Measurements from ENCODE around the gene PRUNE2.

PRUNE2 gene

GRCh38 chr9:76652894-76653293 is 253.0 kb downstream of the PRUNE2 start:
- TF ChIP-seq, protein P1, sequence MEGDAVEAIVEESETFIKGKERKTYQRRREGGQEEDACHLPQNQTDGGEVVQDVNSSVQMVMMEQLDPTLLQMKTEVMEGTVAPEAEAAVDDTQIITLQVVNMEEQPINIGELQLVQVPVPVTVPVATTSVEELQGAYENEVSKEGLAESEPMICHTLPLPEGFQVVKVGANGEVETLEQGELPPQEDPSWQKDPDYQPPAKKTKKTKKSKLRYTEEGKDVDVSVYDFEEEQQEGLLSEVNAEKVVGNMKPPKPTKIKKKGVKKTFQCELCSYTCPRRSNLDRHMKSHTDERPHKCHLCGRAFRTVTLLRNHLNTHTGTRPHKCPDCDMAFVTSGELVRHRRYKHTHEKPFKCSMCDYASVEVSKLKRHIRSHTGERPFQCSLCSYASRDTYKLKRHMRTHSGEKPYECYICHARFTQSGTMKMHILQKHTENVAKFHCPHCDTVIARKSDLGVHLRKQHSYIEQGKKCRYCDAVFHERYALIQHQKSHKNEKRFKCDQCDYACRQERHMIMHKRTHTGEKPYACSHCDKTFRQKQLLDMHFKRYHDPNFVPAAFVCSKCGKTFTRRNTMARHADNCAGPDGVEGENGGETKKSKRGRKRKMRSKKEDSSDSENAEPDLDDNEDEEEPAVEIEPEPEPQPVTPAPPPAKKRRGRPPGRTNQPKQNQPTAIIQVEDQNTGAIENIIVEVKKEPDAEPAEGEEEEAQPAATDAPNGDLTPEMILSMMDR (IDR thresholded peaks at IDR 0.05; ENCODE audit: low read depth, low read length, missing control alignments): no peak
- in situ Hi-C loops (cut with HindIII; ENCODE audit: low sequenced_read_pairs): no loop called here
- H3K4me3 ChIP-seq (ENCODE audit: low read depth, low read length): no peak overlapping the region
- no peak for DNase-seq (ENCODE audit: low read depth)

GRCh38 chr9:76651119-76651705 is 254.7 kb downstream of the PRUNE2 start:
- TF ChIP-seq, protein P1 (IDR thresholded peaks at IDR 0.05; ENCODE audit: low read depth, low read length, missing control alignments): no peak
- in situ Hi-C loops (cut with HindIII; ENCODE audit: low sequenced_read_pairs): no loop called here
- DNase-seq (ENCODE audit: low read depth): no peak
- H3K4me3 ChIP-seq (ENCODE audit: low read depth, low read length): no peak overlapping the region

DNA sequence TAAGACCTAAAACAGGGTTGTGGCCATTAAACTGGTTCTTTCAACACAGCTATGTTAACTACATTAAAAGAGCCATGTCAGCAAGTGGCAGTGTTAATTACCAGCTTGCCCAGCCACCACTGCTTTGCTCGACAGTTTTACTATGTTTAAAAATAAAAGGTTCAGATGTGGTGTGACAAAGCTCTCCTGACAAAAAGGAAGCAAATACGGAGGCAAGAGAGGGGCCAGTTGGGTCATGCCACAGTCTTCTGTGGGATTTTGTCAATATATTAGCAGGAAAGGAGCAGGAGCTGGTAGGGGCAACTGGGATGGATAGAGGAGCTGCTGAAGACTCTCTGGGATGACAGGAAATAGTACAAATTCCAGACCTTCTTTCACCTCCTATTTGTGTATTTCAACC is 255.2 kb downstream of the PRUNE2 start:
- in situ Hi-C loops (cut with HindIII; ENCODE audit: low sequenced_read_pairs): no loop called here
- no peak for DNase-seq (ENCODE audit: low read depth)
- H3K4me3 ChIP-seq (ENCODE audit: low read depth, low read length): no peak overlapping the region
- TF ChIP-seq, protein P1 (IDR thresholded peaks at IDR 0.05; ENCODE audit: low read depth, low read length, missing control alignments): no peak

- in situ Hi-C loops (cut with HindIII; ENCODE audit: low sequenced_read_pairs): loop anchor here (10.0 kb wide), 1 partner anchor 195 kb away; the partner anchor contains the start of gene GCNT1
- TF ChIP-seq, protein P1 (IDR thresholded peaks at IDR 0.05; ENCODE audit: low read depth, low read length, missing control alignments): no peak
- H3K4me3 ChIP-seq (ENCODE audit: low read depth, low read length): no peak overlapping the region
- DNase-seq (ENCODE audit: low read depth): no peak
Observed at GRCh38 chr9:76649894-76650293, 256.0 kb downstream of the PRUNE2 start.

DNA sequence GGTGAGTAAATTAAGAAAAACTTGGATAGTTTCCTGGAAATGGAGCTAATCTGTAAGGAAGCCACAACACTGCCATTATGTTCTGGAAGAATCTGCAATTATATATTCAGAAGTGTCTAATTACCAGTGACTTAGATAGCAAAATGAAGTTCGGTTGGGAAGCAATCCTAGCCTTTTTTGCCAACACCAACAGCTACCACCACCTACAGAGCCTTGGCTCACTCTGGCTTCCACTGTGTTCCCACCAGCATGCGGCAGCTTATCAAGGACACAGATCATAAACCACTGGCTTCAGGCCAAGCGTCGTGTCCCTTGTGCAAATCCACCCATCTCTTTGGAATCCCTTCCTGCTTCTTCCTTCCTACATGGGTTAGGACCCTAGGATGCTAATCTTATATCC is 259.7 kb downstream of the PRUNE2 start:
- H3K4me3 ChIP-seq (ENCODE audit: low read depth, low read length): no peak overlapping the region
- in situ Hi-C loops (cut with HindIII; ENCODE audit: low sequenced_read_pairs): loop anchor here (10.0 kb wide), 1 partner anchor 191 kb away; the partner anchor contains the start of gene GCNT1
- peak; percentile 78 for DNase-seq (ENCODE audit: low read depth)
- TF ChIP-seq, protein P1 (IDR thresholded peaks at IDR 0.05; ENCODE audit: low read depth, low read length, missing control alignments): no peak

DNA sequence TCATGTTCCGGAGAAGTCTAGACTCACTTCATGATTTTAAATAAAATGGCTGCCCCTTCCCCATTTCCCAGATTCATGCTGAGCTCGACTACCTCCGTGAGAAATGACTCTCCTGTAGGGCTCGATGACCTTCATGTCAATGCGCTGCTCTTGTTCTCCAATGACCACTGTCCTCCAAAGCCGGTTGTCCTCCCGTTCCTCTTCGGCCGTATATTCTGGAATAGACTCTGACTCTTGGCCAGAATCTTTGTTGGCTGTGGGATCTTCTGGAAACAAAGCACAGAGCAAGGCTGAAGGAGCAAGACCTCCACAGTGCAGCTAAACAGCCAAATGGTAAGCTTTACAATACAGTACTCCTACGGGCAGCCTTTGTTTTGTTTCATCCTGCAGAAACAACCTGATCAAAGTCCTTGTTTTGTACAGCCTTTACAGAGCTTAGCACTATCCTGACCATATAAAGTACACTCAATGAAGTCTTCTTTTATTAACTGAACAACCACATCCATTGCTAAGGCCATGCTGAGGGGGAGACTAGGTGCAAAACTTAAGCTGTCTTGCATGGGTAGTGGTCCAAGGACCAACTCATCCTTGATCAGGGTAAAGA is 261.2 kb downstream of the PRUNE2 start:
- TF ChIP-seq, protein P1 (IDR thresholded peaks at IDR 0.05; ENCODE audit: low read depth, low read length, missing control alignments): no peak
- H3K4me3 ChIP-seq (ENCODE audit: low read depth, low read length): no peak overlapping the region
- in situ Hi-C loops (cut with HindIII; ENCODE audit: low sequenced_read_pairs): loop anchor here (10.0 kb wide), 1 partner anchor 190 kb away; the partner anchor contains the start of gene GCNT1
- DNase-seq (ENCODE audit: low read depth): no peak

All from astrocyte of the cerebellum (primary cell).